Measurements from ENCODE around the gene KRTAP5-10.
"Not testable (repeated sequence)": the region's sequence is repeated elsewhere in the genome, so short reads cannot be mapped to it uniquely, and the experiment has no call there.

KRTAP5-10 gene

DNA sequence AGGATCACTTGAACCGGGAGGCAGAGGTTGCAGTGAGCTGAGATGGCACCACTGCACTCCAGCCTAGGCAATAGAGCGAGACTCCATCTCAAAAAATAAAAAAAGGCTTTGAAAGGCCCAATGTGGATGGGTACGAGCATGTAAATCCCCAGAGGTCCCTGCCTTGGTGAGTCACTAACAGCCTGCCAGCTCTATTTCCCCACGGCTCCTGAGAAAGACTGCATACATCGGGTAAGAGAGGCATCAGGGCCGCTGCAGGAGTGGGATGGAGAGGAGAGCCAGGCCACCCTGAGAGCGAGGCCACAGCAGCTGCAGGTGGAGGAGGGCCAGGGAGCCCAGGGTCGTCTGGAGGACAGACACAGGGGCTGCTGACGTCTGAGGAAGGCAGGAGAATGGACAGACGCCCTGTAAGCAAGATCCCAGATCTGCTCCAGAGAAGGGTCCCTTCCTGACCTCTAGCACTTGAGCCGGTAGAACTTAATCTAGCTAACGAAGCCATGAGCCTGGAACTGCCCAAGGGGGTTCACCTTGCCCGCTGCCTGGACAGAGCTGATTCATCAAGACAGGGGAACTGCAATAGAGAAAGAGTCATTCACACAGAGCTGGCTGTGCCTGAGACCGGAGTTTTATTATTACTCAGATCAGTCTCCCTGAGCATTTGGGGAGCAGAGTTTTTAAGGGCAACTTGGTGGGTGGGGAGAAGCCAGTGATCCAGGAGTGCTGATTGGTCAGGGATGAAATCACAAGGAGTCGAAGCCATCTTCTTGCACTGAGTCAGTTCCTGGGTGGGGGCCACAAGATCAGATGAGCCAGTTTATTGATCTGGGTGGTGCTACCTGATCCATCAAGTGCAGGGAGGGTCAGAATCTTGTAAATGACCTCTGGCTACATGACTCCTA, 22.2 kb upstream of the KRTAP5-10 start:
- DNase-seq (ENCODE audit: low spot score): no peak

DNA sequence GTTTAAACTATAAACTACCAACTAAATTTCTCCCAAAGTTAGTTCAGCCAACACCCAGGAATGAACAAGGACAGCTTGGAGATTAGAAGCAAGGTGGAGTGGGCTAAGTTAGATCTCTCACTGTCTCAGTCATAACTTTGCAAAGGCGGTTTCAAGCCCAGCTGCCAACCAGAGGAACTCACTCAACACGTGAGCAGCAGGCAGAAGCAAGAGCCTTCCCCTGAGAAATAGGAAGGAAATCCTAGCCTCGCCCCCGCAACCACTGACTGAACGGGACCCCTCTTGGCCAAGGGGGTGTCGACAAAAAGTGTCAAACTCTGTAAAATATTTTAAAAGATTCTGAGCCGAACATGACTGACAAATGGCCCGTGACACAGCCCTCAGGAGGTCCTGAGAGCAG, 21.5 kb upstream of the KRTAP5-10 start:
- DNase-seq (ENCODE audit: low spot score): no peak

DNA sequence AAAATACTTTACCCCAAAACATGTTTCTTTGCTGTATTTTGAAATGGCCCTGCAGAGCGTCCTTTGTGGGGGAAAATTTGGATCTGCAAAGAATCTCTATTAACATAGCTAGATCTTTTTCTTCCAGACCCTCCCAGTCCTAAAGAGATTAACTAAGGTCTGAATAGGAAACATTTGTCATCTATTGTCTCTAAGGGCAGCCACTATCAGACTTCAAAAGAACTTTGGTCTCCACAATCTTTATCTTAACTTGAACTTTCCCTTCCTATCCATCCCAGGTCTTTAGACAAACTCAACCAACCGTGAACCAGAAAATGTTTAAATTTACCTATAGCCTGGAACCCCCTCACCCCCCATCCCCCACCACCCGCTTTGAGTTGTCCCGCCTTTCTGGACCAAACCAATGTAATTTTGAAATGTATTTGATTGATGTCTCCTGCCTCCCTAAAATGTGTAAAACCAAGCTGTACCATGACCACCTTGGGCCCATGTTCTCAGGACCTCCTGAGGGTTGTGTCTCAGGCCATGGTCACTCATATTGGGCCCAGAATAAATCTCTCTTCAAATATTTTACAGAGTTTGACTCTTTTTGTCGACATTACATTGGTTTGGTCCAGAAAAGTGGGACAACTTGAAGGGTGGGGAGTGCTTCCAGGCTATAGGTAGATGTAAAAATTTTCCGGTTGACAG, 20.7 kb upstream of the KRTAP5-10 start:
- no peak for DNase-seq (ENCODE audit: low spot score)

DNA sequence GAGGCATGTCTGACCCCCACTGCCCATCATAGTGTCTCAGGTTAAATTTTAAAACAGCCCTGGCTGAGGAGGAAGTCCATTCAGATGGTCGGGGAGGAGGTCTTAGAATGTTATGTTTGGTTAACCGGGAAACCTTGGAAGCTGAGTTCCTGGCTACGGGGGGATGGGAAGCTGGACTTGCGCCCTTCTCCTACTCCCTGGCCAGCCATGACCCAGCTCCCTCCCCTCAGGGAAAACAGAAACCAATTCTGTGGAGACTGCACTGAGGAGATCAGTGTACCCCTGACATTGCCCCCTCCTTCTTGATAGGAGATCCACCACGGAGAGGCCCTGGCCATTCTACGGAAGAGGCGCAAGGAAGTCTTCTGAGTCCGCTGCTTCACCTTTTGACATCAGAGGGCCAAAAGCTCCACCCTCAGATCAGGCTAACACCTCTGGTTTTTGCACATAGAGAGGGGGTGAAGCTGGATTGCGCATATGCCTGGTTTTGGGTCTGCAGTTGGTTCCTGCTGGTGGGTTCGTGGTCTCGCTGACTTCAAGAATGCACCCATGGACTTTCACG, 19.9 kb upstream of the KRTAP5-10 start:
- no peak for DNase-seq (ENCODE audit: low spot score)

DNA sequence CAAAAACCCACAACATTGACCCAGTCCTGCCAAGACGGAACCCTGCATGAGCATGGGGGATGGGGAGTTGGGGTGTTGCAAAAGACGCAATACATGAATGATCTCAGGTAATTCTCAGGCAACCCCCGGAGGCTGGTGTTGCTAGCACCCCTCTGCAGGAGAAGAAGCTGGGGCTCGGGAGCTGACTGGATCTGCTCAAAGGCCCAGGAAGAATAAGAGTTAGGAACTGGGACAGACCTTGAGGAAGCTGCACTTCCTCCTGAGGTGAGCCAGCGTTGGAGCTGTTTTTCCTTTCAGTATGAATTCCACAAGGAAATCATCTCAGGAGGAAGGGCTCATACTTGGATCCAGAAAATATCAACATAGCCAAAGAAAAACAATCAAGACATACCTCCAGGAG, 17.2 kb upstream of the KRTAP5-10 start, which contains the start of gene KRTAP5-9:
Gene KRTAP5-9, plus strand, starts transcription at position 301 of the 400 bp plus-strand sequence. CDS start 238 bp downstream, outside the sequence.
- DNase-seq (ENCODE audit: low spot score): no peak

DNA sequence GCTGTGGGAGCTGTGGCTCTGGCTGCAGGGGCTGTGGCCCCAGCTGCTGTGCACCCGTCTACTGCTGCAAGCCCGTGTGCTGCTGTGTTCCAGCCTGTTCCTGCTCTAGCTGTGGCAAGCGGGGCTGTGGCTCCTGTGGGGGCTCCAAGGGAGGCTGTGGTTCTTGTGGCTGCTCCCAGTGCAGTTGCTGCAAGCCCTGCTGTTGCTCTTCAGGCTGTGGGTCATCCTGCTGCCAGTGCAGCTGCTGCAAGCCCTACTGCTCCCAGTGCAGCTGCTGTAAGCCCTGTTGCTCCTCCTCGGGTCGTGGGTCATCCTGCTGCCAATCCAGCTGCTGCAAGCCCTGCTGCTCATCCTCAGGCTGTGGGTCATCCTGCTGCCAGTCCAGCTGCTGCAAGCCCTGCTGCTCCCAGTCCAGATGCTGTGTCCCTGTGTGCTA, 16.6 kb upstream of the KRTAP5-10 start:
- no peak for DNase-seq (ENCODE audit: low spot score)

DNA sequence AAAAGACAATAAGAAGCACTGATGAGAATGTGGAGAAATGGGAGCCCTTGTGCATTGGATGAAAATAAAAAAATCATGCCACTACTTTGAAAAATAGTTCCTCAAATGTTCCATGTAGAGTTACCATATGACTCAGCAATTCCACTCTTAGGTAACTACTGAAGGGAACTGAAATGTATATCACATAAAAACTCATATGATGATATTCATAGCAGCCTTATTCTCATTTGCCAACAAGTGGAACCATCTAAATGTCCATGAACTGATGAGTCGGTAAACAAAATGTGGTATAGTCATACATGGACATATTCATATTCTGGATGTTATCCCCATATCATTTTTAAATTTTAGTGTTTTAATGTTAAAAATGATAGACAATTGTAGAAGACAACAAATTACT, 13.7 kb upstream of the KRTAP5-10 start:
- no peak for DNase-seq (ENCODE audit: low spot score)

DNA sequence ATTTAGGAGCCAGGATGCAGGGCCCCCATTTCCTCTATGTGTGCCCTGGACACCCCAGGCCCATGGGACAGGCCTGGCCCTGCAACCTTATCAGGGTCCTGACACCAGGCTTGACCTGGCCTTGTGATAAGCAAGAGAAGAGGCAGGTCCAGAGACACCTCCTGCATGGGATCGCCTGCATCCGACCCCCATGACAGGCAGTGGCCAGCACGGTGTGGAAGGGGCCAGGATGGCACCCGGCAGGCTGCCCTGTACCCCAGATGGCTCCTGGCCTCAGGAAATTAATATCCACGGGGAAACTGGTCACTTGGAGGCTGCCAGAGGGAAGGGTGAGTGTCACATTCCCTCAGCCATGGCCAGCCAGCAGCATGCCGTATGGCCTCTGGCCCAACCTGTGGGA, 10.4 kb upstream of the KRTAP5-10 start:
- DNase-seq (ENCODE audit: low spot score): no peak

DNA sequence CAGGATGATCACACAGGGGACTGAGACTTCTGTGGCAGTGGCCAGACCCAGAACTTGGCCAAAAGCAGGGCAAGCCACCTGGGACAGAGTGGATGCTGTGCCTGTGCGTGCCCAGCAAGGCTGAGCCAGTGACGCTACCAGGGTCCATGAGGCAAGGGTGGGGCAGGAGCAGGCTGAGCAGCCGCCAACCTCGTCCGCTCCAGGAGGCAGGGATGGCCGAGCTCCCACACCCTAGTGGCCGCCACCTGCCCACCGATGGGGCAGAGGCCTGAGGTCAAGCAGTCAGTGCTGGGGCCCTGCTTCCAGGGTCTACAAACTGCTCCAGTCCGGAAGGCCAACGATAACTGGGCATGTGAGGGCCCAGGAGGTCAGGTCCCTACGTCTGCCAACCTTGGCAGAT, 9.9 kb upstream of the KRTAP5-10 start:
- no peak for DNase-seq (ENCODE audit: low spot score)

DNA sequence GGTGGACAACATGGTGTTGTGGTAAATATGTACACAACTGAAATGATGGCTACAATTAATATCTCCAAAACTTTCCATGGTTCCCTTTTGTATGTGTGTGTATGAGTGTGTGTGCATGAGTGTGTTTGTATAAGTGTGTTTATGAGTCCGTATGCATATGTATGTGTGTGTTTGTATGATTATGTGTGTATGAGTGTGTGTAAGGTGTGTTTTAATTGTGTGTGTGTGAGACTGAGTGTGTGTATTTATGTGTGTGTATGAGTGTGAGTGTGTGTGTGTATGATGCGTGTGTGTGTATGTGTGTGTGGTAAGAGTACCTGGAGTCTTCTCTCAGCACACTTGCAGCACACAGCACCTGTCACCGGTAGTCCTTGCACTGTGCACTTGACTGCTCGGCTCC, 9.3 kb upstream of the KRTAP5-10 start:
- no peak for DNase-seq (ENCODE audit: low spot score)

DNA sequence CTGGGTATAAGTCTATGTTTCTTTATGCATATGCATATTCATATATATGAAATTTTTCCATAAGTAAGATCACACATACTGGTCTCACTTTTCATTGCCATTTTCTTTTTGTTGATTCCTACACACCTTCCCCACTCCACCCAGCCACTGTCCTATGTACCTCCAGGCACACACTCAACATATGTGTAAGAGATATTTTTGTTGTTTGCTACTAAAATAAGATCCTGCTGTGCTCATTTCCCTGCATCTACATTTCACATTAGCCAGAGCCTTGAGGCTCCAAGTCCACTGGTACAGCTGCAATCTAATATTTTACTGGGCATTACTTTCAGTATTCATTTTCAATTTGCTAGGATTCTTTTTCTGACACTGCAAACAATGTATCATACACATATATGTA, 8.1 kb upstream of the KRTAP5-10 start:
- no peak for DNase-seq (ENCODE audit: low spot score)

DNA sequence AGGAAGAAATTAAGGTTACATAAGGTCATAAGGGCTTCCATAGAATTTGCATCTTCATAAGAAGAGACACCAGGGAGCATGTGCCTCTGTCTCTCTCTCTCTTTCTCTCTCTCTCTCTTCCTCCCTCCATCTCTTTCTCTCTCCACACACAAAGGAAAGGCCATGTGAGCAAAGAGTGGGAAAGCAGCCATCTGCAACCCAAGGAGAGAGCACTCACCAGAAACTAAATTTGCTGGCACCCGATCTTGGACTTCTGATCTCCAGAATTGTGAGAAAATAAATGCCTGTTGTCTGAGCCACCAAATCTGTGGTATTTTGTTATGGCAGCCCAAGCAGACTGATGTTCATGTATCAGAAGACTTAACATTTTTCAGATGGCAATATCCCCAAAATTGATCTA, 6.4 kb upstream of the KRTAP5-10 start:
- peak; percentile 26 for DNase-seq (ENCODE audit: low spot score)

DNA sequence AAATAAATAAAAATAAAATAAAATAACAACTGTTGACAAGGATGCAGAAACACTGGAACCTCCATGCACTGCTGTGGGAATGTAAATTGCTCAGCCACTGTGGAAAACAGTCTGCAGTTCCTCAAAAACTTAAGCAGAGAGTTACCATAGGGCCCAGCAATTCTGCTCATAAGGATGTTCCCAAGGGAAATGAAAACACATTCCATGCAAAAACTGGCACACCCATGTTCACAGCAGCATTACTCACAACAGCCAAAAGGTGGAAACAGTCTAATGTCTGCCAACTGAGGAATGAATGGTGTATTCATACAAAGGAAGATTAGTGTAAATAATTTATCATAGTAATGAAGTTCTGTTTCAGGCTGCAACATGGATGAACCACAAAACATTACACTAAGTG, 3.2 kb upstream of the KRTAP5-10 start:
- DNase-seq (ENCODE audit: low spot score): no peak

DNA sequence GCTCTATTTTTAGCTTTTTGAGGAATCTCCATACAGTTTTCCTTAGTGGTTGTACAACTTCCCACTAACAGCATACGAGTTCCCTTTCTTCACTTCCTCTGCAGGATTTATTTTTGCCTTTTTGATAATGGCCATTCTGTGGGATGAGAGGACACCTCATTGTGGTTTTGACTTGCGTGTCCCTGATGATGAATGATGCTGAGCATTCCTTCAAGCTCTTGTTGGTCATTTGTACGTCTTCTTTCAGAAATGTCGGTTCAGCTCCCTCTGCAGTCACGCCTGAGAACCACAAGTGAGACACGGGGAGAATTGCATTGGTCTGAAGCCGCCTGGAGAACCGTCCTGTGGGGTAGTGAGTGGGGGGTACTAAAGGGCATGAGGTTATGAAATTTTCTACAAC, 2.0 kb upstream of the KRTAP5-10 start:
- DNase-seq (ENCODE audit: low spot score): peak; percentile 18

DNA sequence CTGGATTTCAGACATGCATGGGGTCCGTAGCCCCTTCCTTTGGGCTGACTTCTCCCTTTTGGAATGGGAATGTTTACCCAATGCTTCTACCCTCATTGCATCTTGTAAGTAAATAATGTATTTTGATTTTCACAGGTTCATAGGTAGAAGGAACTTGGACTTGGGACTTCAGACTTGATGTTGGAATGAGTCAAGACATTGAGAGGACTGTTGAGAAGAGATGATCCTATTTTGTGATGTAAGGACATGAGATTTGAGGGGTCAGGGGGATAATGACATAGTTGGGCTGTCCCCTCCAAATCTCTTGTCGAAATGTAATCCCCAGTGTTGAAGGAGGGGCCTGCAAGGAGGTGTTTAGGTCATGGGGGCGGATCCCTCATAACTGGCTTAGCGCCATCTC, 933 bp upstream of the KRTAP5-10 start:
- DNase-seq (ENCODE audit: low spot score): no peak

DNA sequence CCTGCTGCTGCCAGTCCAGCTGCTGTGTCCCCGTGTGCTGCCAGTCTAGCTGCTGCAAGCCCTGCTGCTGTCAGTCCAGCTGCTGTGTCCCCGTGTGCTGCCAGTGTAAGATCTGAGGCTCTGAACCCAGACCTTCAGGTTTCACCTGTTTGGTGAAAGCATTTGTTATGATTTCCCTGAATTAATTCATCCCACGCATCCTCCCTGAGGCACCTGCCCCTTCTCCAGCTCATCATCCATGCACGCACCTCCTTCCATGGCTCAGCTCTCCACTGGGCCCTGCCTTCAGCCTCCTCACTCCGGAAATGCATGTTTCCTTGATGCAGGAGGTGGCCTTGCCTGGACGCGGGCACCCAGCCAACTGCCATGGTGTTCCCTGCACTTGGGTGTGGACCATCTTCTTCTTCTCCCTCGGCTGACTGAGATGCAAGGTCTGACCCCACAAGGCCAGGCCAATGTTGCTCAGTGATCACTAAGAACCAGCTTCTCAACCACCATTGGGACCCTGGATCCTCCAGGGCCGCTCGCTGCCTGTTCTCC, 788 bp downstream of the KRTAP5-10 start:
- DNase-seq (ENCODE audit: low spot score): no peak

DNA sequence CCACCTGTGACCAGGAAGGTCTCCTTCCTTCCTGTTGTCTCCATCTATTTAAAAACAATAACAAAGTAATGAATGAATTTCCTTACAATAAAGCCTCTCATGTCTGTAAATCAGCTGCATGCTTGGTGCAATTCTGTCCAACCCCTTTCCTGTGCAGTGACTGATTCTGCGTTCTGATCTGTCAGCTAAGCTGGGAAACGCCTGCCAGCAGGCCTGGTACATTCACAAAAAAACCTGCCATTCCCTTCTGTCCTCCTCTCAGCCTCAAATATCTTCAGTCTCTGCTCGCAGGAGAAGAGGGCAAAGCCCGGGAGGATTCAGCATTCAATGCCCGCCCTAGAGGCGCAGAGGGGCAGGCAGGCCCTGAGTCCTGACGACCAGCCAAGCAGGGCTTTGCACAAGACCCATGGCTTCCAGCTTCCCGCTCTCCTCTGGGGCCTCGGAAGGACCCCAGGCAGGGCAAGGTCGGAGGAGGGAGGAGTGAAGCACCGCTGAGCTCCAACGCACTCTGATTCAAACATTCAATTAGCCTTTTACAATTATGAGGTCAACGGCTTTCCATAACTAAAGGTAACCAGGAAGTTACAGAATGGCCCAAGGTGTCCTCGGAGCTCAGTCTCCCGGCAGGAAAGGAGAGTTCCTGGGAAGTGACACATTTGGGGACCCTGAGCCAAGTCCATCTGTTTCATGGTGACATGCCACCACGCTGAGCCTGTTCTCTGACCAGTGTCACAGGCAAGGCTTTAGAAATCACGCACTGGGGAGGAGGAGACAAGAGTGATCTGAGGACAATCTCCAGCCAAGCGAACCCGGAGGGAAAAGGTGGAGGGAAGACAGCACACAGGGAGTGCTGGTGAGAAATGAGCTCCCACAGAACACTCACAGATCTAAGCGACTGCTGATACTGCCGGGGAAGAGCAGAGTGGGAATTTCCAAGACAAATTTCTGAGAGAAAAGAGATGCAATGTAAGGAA, 1.6 kb downstream of the KRTAP5-10 start:
- DNase-seq (ENCODE audit: low spot score): peak; percentile 46

DNA sequence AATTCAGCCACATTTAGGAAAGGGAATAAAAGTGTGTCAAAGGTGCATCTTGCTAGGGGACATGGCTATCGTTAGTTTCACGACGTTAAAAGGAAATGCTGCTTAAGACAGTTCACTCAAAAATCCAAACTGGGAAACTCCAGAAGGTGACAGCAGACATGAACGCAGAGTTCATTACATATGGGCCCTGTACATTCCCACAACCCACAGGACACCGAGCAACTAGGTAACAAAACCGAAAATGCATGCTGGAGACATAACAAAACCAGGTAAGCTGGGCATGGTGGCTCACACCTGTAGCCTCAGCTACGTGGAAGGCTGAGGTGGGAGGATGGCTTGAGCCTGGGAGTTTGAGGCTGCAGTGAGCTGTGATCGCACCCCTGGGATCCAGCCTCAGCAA, 2.3 kb downstream of the KRTAP5-10 start:
- DNase-seq (ENCODE audit: low spot score): not testable (repeated sequence)

DNA sequence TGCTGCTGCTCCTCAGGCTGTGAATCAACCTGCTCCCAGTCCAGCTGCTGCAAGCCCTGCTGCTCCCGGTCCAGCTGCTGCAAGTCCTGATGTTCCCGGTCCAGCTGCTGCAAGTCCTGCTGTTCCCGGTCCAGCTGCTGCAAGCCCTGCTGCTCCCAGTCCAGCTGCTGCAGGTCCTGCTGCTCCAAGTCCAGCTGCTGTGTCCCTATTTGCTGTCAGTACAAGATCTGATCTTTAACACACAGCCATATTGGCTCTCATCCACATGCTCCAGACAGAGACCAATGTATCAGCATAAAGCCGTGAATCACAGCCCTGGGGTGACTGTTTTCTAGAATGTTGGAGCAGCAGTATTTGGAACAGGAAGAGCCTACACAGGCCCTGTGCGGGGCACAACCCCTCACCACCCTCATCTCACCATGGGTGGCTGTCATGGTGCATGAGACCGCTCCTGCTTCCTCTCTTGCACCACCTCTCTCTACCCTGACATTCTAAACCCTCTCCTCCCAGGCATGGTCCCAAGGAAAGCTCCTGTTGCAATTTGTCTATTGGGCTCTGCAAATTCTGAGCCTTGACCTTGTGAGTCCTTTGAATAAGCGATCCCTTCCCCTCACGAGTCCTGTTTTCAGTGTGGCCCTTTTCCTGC, 3.5 kb downstream of the KRTAP5-10 start:
- DNase-seq (ENCODE audit: low spot score): peak; percentile 31

DNA sequence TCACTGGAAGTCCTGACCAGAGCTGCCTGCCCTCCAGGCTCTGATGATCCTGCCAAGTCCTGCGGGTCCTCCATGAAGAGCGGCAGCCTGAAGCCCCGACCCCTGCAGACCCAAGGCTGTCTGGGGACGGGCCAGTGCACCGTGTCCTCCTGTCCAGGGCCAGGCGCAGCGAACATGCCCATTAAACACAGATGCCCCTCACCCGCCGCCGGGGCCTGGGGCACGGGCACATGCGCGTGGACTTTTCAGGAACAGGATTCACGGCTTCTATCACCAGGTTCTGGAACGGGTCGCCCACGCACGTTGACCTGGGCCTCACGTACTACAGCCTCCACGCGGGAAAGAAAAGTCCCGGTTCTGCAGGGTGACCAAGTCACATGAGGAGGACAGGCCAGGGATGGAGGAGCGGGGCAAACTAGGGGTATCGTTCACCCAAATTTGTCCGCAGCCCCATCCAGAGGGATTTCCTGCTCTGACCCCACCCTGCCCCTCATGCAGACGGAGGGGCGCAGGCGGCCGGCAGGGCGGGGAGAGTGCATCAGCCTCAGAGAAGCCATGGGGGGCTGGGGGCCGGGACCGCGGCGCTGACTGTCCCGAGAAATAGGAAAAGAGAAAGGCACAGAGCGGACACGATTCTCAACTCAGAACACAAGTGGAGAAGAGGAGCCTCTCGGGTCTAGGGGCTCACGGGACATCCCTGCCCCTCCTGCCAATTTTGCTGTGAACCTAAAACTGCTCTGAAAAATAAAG, 5.9 kb downstream of the KRTAP5-10 start:
- not testable (repeated sequence) for DNase-seq (ENCODE audit: low spot score)

Measured in Ammon's horn (tissue), 1 donor.